Lower leg skin (tissue), 4 donors: ENCODE measurements around the gene UTP15. TPM values are rescaled to one million over a fixed set of nuclear protein-coding genes. Genes with fewer than 3 reads are reported as not detected.

Experiments
- DNase-seq, 2 donors: peaks; one replicate each; pipeline ENCODE4 v3.0.0-alpha.2; 2019; ENCODE audit warnings: low spot score in 2 of 2
- H3K4me3 ChIP-seq: fragments of 200-600 bp; sonication (generic); 2 replicates; pipeline ENCODE4 v1.5.1; 2017; ENCODE audit warnings: mild to moderate bottlenecking, low read depth; ENCODE audit not compliant: poor library complexity, severe bottlenecking
- POLR2A ChIP-seq, 2 donors: fragments of 450-650 bp; IDR thresholded peaks; one replicate each; pipeline ENCODE4 v1.6.1; 2016 to 2017; ENCODE audit warnings: antibody characterized with exemption in 2 of 2, mild to moderate bottlenecking in 1 of 2, moderate library complexity in 1 of 2
- WGBS, 2 donors: methylation state at CpG; one replicate each; pipeline ENCODE4 v1.1.5; 2018; 5-methylcytosine and 5-hydroxymethylcytosine counted together
- intact Hi-C: fragments of 100-400 bp; cut with DNase I; formaldehyde crosslinking; loops from one replicate; pipeline ENCODE4 v1.15.0; 2023; ENCODE audit warnings: low total_unique reads
- total RNA-seq, 4 donors: library from RNA; depleted of rRNA; stranded (reverse); fragments of >200 nt; gene quantifications; one replicate each; pipeline ENCODE4 v1.1.0, GENCODE V29; 2016
- TF ChIP-seq, protein P1 (sequence below), 3 donors: fragments of 450-650 bp; IDR thresholded peaks; one replicate each; pipeline ENCODE4 v1.5.1; 2016; ENCODE audit warnings: antibody characterized with exemption in 3 of 3, mild to moderate bottlenecking in 3 of 3, moderate library complexity in 2 of 3

The UTP15 gene
- total RNA-seq, 4 donors from 2014 or later = 13.0 to 37.1 (median 15.4) TPM

DNA sequence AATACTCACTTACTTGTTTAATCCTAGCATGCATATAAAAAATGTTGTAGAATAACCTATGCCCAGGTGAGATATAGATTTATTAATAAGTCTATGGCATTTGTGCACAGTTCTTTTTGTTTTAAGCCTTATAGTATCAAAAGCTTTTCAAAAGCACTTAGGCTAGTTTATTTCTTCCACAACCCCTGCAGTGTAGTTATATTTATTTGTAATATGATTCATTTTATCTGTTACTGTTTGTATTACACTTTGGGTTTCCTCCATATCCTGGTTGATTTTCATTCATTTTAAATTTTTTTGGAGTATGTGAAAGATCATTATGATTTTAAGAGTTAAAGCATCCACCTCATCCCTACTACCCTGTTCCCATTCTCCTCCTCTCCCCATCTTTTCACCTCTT lies 41.7 kb downstream of the UTP15 start:
- no peak for DNase-seq
- intact Hi-C loops = no loop called here
- H3K4me3 ChIP-seq = no peak overlapping the region
- no peak for TF ChIP-seq POLR2A (IDR thresholded peaks at IDR 0.05)
- TF ChIP-seq, protein P1, sequence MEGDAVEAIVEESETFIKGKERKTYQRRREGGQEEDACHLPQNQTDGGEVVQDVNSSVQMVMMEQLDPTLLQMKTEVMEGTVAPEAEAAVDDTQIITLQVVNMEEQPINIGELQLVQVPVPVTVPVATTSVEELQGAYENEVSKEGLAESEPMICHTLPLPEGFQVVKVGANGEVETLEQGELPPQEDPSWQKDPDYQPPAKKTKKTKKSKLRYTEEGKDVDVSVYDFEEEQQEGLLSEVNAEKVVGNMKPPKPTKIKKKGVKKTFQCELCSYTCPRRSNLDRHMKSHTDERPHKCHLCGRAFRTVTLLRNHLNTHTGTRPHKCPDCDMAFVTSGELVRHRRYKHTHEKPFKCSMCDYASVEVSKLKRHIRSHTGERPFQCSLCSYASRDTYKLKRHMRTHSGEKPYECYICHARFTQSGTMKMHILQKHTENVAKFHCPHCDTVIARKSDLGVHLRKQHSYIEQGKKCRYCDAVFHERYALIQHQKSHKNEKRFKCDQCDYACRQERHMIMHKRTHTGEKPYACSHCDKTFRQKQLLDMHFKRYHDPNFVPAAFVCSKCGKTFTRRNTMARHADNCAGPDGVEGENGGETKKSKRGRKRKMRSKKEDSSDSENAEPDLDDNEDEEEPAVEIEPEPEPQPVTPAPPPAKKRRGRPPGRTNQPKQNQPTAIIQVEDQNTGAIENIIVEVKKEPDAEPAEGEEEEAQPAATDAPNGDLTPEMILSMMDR (IDR thresholded peaks at IDR 0.05) = no peak

DNA sequence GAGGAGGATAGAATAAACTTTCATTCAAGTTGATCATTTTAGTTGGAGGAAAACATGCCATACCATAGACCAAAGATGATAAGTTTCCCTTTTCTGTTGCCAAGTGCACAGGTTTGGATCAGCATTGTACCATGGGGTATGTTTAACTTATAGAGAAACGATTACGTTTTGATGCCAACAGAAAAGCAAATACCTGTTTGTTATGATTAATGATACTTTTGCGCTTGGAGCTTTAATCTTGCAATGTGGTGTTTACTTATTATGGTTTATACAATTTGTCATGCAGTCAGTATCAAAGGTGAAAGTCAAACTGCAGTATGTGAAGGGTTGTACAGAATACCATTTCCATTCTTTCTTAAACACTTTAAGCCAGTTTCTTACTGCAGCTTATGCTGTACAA lies 47.3 kb downstream of the UTP15 start:
- no peak for TF ChIP-seq POLR2A (IDR thresholded peaks at IDR 0.05)
- TF ChIP-seq, protein P1 (IDR thresholded peaks at IDR 0.05) = no peak
- intact Hi-C loops = no loop called here
- WGBS, 2 donors = 67 to 76% methylated on average over 3 of the region's 3 CpGs

GRCh38 chr5:73615085-73615484 lies 49.5 kb downstream of the UTP15 start:
- H3K4me3 ChIP-seq = no peak overlapping the region
- TF ChIP-seq POLR2A (IDR thresholded peaks at IDR 0.05) = no peak
- DNase-seq = no peak
- intact Hi-C loops = no loop called here
- 53 to 57% methylated on average over 2 of the region's 2 CpGs for WGBS, 2 donors

More for the DNA sequence above, 47.3 kb downstream of the UTP15 start:
- no peak overlapping the region for H3K4me3 ChIP-seq
- no peak for DNase-seq

GRCh38 chr5:73615947-73616346 lies 50.4 kb downstream of the UTP15 start:
- 85 to 92% methylated on average over 4 of the region's 4 CpGs for WGBS, 2 donors
- DNase-seq = no peak
- no peak overlapping the region for H3K4me3 ChIP-seq
- intact Hi-C loops = no loop called here
- no peak for TF ChIP-seq POLR2A (IDR thresholded peaks at IDR 0.05)
- TF ChIP-seq, protein P1 (IDR thresholded peaks at IDR 0.05) = no peak

DNA sequence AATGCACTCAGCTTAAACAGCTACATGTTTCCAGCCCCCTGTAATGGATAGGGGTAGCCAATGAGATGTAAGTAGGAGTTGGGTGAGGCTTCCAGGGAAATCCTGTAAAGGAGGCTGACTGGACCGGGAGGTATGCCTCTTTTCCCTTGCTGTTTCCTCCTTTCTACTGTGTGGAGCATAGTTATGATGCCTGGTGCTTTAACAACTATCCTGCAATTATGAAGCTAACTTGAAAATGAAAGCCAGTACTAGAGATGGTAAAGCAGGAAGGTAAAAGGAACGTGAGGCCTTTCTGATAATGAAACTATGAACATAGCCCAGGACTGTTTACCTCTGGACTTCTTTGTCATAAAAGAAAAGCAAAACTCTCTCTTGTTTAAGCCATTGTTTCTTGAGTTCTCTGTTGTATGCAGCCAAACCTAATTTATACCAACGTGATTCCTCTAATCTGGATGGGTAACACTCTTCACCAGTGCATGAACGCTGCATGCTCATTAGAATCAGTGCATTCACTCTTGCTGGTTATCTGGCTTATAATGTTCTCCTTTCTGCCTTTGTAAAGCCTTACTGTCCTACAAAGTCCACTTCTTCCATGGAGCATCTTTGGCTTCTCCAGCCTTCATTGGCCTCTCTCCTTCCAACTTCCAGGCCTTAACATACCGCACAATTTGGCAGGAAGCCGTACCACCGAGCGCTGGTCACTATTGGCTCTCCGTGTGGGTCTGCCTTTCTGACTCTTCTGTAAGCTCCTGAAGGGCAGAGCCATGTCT lies 52.2 kb downstream of the UTP15 start:
- H3K4me3 ChIP-seq = no peak overlapping the region
- no peak for DNase-seq
- TF ChIP-seq, protein P1 (IDR thresholded peaks at IDR 0.05) = no peak
- TF ChIP-seq POLR2A (IDR thresholded peaks at IDR 0.05) = no peak
- intact Hi-C loops = no loop called here
- 71 to 77% methylated on average over 9 of the region's 9 CpGs for WGBS, 2 donors

DNA sequence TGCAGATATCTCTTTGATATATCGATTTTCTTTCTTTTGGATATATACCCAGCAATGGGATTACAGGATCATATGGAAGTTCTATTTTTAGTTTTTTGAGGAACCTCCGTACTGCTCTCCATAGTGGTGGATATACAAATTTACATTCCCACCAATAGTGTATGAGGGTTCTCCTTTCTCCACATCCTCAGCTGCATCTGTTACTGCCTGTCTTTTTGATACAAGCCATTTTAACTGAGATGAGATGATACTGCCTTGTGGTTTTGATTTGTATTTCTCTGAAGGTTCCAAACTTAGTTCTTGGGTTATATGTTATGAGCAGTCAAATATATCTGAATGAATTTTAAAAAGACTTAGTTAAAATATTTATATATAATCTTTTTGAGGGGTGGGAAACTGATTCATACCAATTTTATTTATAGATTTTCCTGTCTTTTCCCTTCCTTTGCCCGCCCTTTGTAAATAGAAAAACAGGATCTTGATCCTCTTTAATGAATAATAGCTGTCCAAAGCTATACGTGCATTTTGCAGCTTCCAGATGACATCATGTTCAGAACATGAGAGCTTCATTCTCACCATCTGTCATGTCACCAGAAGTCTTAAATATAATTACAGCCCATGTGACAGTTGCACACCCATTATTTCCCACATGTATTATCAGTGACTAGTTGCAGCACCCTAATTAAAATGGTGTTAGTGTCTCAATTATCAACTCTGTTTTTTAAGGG lies 54.2 kb downstream of the UTP15 start:
- no peak overlapping the region for H3K4me3 ChIP-seq
- no peak for TF ChIP-seq POLR2A (IDR thresholded peaks at IDR 0.05)
- TF ChIP-seq, protein P1 (IDR thresholded peaks at IDR 0.05) = no peak
- intact Hi-C loops = no loop called here
- 51 to 55% methylated on average over 4 of the region's 4 CpGs for WGBS, 2 donors
- no peak for DNase-seq
